Coronary artery (tissue), 2 donors: Measurements from ENCODE around the gene MAPK8IP1.
"Not testable (repeated sequence)": the region's sequence is repeated elsewhere in the genome, so short reads cannot be mapped to it uniquely, and the experiment has no call there.

Experiments
- DNase-seq: peaks from one replicate; pipeline ENCODE4 v3.0.0-alpha.2; 2017; ENCODE audit warnings: low spot score
- H3K27ac ChIP-seq, 2 donors: fragments of 200-600 bp; sonication (generic); one replicate each; pipeline ENCODE4 v1.5.1; 2016 to 2019
- H3K4me3 ChIP-seq: fragments of 200-600 bp; sonication (generic); 2 replicates; pipeline ENCODE4 v1.5.1; 2016; ENCODE audit warnings: mild to moderate bottlenecking, moderate library complexity
- TF ChIP-seq, protein P1 (sequence below): fragments of 200-600 bp; sonication (generic); IDR thresholded peaks from one replicate; pipeline ENCODE4 v1.5.1; 2019; ENCODE audit warnings: antibody characterized with exemption

MAPK8IP1 gene

DNA sequence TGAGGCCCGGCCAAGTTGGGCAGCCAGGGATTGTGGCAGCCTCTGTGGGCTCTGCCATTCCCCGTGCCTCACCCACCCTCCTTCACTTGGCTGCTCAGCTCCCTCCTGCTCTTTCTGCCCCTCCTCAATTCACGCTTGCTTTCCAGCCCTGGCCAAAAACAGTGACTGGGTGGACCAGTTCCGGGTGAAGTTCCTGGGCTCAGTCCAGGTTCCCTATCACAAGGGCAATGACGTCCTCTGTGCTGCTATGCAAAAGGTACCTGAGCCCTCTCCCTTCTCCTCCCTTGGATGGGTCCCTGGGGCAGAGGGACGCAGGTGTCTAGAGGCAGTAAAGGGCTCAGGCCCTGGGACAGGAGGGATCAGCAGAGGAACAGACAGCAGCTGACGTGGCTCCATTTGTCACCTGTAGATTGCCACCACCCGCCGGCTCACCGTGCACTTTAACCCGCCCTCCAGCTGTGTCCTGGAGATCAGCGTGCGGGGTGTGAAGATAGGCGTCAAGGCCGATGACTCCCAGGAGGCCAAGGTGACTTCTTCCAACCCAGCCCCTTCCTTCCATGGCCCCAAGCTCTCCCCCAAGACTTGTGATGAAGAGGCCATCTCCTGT is 19.0 kb downstream of the MAPK8IP1 start:
- no peak overlapping the region for H3K27ac ChIP-seq
- H3K4me3 ChIP-seq: no peak overlapping the region
- TF ChIP-seq, protein P1, sequence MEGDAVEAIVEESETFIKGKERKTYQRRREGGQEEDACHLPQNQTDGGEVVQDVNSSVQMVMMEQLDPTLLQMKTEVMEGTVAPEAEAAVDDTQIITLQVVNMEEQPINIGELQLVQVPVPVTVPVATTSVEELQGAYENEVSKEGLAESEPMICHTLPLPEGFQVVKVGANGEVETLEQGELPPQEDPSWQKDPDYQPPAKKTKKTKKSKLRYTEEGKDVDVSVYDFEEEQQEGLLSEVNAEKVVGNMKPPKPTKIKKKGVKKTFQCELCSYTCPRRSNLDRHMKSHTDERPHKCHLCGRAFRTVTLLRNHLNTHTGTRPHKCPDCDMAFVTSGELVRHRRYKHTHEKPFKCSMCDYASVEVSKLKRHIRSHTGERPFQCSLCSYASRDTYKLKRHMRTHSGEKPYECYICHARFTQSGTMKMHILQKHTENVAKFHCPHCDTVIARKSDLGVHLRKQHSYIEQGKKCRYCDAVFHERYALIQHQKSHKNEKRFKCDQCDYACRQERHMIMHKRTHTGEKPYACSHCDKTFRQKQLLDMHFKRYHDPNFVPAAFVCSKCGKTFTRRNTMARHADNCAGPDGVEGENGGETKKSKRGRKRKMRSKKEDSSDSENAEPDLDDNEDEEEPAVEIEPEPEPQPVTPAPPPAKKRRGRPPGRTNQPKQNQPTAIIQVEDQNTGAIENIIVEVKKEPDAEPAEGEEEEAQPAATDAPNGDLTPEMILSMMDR: no peak
- DNase-seq: no peak

DNA sequence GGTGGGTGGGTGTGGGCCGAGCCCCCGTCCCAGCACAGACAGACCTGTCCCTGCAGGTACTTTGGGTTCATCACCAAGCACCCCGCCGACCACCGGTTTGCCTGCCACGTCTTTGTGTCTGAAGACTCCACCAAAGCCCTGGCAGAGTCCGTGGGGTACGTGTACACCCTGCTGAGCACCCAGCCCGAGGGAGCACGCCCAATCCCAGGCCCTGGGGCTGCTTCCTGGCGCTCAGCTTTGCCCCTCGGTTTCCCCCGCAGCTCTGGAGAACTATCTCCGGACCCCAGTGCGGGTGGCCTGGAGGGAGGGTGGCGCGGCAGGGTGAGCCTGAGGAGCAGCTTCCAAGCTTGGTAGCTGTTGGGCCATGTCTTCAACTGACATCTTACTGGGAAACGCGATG is 19.6 kb downstream of the MAPK8IP1 start:
- H3K4me3 ChIP-seq: no peak overlapping the region
- H3K27ac ChIP-seq: no peak overlapping the region
- no peak for DNase-seq
- TF ChIP-seq, protein P1: no peak

DNA sequence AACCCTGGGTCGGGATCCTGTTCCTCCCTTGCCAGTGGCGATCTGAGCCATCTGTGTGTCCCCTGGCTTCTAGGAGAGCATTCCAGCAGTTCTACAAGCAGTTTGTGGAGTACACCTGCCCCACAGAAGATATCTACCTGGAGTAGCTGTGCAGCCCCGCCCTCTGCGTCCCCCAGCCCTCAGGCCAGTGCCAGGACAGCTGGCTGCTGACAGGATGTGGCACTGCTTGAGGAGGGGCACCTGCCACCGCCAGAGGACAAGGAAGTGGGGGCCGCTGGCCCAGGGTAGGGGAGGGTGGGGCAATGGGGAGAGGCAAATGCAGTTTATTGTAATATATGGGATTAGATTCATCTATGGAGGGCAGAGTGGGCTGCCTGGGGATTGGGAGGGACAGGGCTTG is 20.1 kb downstream of the MAPK8IP1 start:
- H3K4me3 ChIP-seq, DNase-seq, H3K27ac ChIP-seq: not testable (repeated sequence)

DNA sequence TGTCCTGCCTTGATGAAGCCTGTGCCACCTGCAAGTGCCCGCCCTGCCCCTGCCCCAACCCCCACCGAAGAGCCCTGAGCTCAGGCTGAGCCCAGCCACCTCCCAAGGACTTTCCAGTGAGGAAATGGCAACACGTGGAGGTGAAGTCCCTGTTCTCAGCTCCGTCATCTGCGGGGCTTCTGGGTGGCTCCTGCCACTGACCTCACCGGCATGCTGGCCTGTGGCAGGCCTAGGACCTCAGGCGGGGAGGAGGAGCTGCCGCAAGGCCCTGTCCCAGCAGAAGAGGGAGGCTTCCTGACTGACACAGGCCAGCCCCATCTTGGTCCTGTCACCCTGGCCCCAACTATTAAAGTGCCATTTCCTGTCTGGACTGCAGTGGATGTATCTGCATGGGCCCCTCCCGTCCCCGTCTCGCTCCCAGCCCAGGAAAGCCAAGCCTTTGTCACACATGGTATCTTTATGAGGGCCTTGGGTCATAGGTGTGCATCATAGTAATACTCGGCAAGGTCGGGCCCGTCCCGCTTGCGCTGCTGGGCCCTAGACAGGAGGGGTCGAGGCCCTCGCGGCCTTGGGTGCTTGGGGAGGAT is 20.7 kb downstream of the MAPK8IP1 start:
- Histone ChIP-seq H3K4me3 (no peak overlapping the region), H3K27ac (no peak overlapping the region)
- no peak for DNase-seq
- TF ChIP-seq, protein P1: no peak

DNA sequence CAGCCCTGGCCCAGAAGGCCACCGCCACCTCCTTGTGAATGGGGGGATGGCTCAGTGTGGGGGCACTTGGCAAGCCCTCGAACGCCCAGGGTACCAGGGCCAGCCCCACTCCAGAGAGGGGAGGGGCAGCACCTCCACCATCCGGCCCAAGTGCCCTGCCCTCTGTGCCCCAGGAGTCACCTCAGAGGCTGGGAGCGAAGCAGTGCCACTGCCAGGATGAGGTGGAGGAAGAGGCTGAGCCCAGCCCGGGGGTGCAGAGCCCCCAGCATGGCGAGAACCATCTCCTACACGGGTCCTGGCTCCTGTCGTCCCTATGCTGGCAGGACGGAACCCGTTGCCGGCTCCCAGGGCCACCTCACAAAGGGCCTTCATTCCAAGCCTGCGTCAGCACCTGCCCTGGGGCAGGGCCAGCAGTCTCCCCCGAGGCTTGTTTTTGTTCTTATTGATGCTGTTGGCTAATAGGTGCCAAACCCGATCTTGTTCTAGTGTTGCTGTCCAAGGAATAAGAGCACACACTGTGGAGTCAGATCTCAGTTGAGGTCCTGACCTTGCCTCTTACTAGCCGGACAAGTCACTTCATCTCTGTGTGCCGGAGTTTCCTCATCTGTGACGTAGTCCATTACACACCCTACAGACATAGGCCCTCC is 21.6 kb downstream of the MAPK8IP1 start, which contains the start of gene FREY1:
Gene FREY1 (minus strand): TSS at position 307 of the 647 bp plus-strand sequence. CDS start 26 bp downstream, at position 281.
- no peak within 1 kb of the TSS for H3K27ac ChIP-seq
- no peak for DNase-seq
- TF ChIP-seq, protein P1: no peak
- no peak within 1 kb of the TSS for H3K4me3 ChIP-seq

DNA sequence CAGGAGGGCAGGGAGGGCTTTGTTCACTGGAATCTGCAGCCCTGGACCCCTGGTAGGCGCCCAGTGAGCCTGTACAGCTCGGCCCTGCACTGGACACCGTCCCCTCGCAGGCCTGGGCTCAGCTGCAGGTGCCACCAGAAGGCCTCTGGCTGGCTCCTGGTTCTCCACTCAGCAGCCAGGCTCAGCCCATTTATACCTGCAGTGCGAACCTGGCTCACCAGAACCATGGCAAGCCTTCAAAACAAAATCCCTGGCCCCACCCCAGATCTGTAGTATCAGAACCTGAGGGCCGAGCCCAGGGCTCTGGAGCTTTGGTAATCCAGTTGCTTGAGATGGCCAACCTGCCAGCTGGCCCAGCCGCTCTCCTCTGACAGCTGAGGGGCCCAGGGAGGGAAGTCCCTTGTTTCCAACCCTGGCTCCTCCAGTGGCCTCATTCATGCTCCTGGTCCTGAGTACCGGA is 22.5 kb downstream of the MAPK8IP1 start:
- TF ChIP-seq, protein P1: no peak
- Histone ChIP-seq H3K4me3 (no peak overlapping the region), H3K27ac (no peak overlapping the region)
- DNase-seq: no peak

DNA sequence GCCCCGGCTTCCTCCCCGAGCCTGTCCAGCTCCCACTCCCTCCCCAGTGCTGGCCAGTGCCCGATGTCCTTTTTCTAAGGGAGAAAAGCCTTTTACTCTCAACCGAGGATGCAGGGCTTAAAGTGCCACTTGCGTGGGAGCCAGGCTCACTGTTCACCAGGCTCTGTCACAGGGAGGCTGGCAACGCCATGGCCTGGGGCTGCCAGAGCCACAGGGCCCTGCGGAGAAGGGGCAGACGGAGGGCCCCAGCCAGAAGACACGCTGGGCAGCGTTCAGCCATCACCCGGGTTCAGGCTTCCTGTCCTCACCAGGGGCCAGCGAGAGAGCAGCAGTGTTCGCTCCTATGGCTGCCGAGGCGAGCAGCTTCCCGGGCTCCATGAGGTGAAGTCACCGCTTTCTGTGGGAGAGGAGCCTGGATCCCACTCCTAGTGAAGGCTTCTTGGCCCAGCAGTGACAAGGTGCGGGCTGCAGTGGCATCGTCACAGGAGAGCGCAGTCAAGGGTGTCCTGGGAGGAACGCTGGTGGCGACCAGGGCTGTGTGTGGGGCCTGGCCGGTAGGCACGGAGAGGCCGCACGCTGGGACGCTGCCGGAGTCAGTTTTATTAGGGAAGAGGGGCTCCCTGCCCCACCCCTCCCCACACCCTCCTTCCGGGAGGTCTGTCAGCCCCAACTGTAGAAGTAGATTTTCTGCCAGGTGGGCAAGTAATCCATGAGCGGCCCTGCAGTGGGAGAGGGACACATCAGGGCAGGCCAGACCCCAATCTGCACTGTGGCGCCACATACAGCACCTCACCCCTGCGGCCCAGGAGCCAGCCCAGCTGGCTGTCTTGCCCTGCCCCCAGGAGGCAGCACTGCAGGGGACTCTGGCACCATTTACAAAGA is 24.4 kb downstream of the MAPK8IP1 start:
- DNase-seq: no peak
- TF ChIP-seq, protein P1: no peak
- Histone ChIP-seq H3K4me3 (no peak overlapping the region), H3K27ac (no peak overlapping the region)
